ENCODE results near the gene NAB1. TPM values are rescaled to one million over a fixed set of nuclear protein-coding genes. Genes with fewer than 3 reads are reported as not detected.

Gene NAB1
- total RNA-seq, 1 experiment from 2014 or later, result 32.6 TPM

- BruUV-seq (replicated peaks), result no TSS peak
- Histone ChIP-seq H3K27ac (ENCODE audit: low read depth, low read length, poor library complexity, severe bottlenecking) (no peak overlapping the region), H3K27me3 (replicated peaks; ENCODE audit: insufficient read depth, low read depth, low read length, poor library complexity) (no peaks in the 10 kb centered on the region), H3K4me3 (ENCODE audit: low read depth, low read length, poor library complexity, severe bottlenecking) (no peak overlapping the region), H3K36me3 (ENCODE audit: insufficient read depth, low read length, poor library complexity, severe bottlenecking) (no peaks in the 10 kb centered on the region), H3K4me1 (ENCODE audit: insufficient read depth, low read length, poor library complexity, severe bottlenecking) (peaks cover 39% of the 10 kb centered on the region), H3K9me3 (ENCODE audit: low read depth, low read length, poor library complexity, severe bottlenecking) (no peaks in the 10 kb centered on the region)
- ChIA-PET POLR2A (ENCODE audit: low non-redundant PET) (no interaction called here), CTCF (no interaction called here)
- intact Hi-C loops (cut with micrococcal nuclease; ENCODE audit: unreplicated experiment), result no loop called here
- no peak for DNase-seq (ENCODE audit: low spot score)
- no peak for TF ChIP-seq CTCF (conservative IDR thresholded peaks at IDR 0.05; ENCODE audit: low read depth, low read length)
- TF ChIP-seq EZH2 (IDR thresholded peaks at IDR 0.05; ENCODE audit: borderline replicate concordance, low read depth, low read length, poor library complexity, severe bottlenecking), result no peak
Measured at GRCh38 chr2:190653931-190654330, 5.0 kb downstream of the NAB1 start.

GRCh38 chr2:190655113-190655512, 6.2 kb downstream of the NAB1 start:
- no peaks in the 10 kb centered on the region for H3K36me3 ChIP-seq (ENCODE audit: insufficient read depth, low read length, poor library complexity, severe bottlenecking)
- no peak for DNase-seq (ENCODE audit: low spot score)
- BruUV-seq (replicated peaks), result no TSS peak
- no peak for TF ChIP-seq EZH2 (IDR thresholded peaks at IDR 0.05; ENCODE audit: borderline replicate concordance, low read depth, low read length, poor library complexity, severe bottlenecking)
- TF ChIP-seq CTCF (conservative IDR thresholded peaks at IDR 0.05; ENCODE audit: low read depth, low read length), result no peak
- ChIA-PET CTCF (no interaction called here), POLR2A (ENCODE audit: low non-redundant PET) (interaction anchor here (0.5 kb wide), 1 partner anchor 204 kb away, joined by 3 read pairs; no protein-coding TSS in a partner anchor)
- H3K4me3 ChIP-seq (ENCODE audit: low read depth, low read length, poor library complexity, severe bottlenecking), result no peak overlapping the region
- no peaks in the 10 kb centered on the region for H3K27me3 ChIP-seq (replicated peaks; ENCODE audit: insufficient read depth, low read depth, low read length, poor library complexity)
- no peaks in the 10 kb centered on the region for H3K9me3 ChIP-seq (ENCODE audit: low read depth, low read length, poor library complexity, severe bottlenecking)
- H3K27ac ChIP-seq (ENCODE audit: low read depth, low read length, poor library complexity, severe bottlenecking), result no peak overlapping the region
- peaks cover 39% of the 10 kb centered on the region for H3K4me1 ChIP-seq (ENCODE audit: insufficient read depth, low read length, poor library complexity, severe bottlenecking)
- intact Hi-C loops (cut with micrococcal nuclease; ENCODE audit: unreplicated experiment), result no loop called here

- Histone ChIP-seq H3K9me3 (ENCODE audit: low read depth, low read length, poor library complexity, severe bottlenecking) (no peaks in the 10 kb centered on the region), H3K36me3 (ENCODE audit: insufficient read depth, low read length, poor library complexity, severe bottlenecking) (no peaks in the 10 kb centered on the region), H3K27ac (ENCODE audit: low read depth, low read length, poor library complexity, severe bottlenecking) (no peak overlapping the region), H3K4me1 (ENCODE audit: insufficient read depth, low read length, poor library complexity, severe bottlenecking) (peaks cover 39% of the 10 kb centered on the region), H3K4me3 (ENCODE audit: low read depth, low read length, poor library complexity, severe bottlenecking) (no peak overlapping the region), H3K27me3 (replicated peaks; ENCODE audit: insufficient read depth, low read depth, low read length, poor library complexity) (no peaks in the 10 kb centered on the region)
- TF ChIP-seq CTCF (conservative IDR thresholded peaks at IDR 0.05; ENCODE audit: low read depth, low read length), result no peak
- intact Hi-C loops (cut with micrococcal nuclease; ENCODE audit: unreplicated experiment), result no loop called here
- CTCF ChIA-PET, result no interaction called here
- POLR2A ChIA-PET (ENCODE audit: low non-redundant PET), result interaction anchor here (0.5 kb wide), 1 partner anchor 203 kb away, joined by 3 read pairs; no protein-coding TSS in a partner anchor
- DNase-seq (ENCODE audit: low spot score), result no peak
- no TSS peak for BruUV-seq (replicated peaks)
Measured at GRCh38 chr2:190655570-190655969, 6.7 kb downstream of the NAB1 start.
